NCI-H1092 treated with DMSO at 0.1 percent for 48 hours (cell line): Measurements from ENCODE around the gene NLGN4Y.

Experiments used
- DNase-seq: peaks from one replicate; lab custom pipeline; 2025; lab: John Stamatoyannopoulos, UW

The NLGN4Y gene

DNA sequence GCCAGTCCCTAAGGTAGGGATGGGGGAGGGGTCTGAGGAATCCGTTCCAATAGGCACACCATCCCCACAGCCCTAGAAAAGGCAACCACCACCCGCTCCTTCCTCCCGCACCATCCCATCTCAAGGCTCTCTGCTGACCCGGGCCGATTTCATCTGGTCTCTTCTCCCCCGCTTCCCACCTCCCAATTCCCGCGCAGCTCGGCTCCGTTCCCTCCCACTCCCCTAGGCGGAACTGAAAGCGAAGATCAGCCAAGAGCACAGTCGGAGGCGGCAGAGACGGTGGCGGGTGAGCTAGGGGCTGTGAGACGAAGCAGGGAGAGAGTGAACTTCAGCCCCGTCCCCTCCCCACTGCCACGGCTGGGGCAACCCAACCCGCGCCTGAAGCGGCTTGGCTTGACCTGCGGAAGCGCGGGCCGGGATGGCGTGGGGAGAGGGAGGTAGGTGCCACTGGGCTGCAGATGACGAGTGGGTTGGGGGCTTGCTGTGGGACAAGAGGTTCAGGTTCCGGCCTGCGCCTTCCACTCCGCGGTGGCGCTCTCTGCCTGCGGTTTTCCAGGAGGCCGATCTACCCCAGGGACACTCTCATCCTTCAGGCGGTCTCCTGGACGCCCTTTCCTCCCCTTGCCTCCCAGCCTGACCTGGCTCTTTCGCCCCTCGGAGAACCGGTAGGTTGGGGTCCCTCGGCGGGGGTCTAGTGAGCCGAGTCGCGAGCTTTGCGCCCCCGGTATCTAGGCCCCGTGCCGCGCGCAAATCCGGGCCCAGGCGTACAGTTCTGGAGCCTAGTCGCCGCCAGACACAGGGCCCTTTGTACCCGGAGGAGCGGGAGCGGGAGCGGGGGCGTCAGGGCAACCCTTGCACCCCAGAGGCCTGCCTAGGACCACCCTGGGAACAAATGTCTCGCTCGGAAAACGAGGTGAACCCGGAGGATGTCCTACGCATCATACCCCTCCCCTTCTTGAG lies at the start of gene NLGN4Y:
NLGN4Y (plus strand) TSS at position 258 of the 960 bp plus-strand sequence. CDS start 97,591 bp downstream, outside the sequence.
- peak; percentile 40 for DNase-seq

DNA sequence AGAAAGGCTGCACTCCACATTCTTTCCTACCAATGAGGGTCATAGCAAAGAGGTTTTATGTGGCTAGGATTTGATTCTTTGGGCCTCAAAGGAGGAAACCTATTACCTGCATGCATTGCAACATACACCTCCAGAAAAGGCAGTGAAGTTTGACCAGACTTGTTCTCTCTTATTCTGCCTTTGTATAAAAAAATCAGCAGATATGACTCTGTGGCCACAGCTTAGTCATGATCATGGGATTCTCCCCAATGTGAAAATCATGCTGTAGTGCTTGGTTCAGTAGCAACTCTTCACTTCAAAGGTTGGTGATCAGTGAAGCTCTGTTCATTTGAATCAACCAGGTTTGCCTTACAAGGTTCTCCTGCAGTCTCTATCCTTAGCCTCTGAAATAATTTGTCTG lies 38.4 kb upstream of the NLGN4Y start:
- no peak for DNase-seq

DNA sequence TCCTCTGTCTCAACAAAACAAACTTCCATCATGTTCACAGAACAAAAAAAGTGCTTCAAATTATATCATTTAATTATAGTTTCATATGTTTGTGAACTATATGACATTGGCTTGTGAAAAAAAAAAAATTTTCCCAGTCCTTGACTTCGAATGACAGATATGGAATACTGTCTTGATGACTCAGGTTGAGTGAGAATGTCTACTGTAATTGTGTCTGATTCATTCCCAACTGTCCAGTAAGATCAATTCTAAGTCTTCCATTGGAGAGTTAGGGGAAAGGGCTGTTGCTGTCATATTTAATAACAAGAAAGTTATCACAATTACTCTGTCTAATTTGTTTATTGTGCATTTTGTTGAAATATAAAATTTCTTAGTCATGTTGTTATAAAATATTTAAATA lies 34.1 kb upstream of the NLGN4Y start:
- DNase-seq: no peak

DNA sequence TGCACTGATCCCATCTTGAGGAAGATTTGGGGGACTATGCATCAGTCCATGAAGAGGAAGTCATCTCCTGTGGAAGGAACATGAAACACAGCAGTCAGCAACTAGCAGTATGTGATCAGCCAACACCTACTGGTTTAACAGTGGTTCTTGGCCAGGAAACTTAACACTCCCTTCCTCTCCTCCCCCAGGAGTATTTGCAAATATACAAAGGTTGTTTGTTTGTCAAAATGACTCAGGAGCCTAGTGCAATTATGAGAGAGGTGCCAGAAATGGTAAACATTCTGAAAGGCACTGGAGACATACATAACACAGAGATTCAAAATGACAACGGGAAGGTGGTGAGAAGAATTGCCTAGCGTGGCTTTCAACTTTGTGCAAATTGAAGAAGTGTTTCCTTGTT lies 26.3 kb upstream of the NLGN4Y start:
- no peak for DNase-seq

DNA sequence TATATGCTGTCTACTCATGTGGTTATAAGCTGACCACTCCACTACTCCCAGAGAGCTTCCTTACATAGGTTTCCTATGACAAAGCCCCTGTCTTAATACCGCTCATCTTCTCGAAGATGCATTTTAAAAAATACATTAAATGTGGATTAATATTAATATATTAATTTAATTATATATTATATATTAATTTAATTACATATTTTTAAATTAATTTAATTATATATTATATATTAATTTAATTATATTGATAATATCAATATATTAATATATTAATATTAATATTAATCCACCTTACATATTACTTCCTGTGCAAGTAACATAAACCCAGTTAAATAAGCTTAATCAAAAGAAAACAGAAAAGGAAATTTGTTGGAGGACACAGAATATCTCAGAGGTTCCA lies 19.7 kb upstream of the NLGN4Y start:
- no peak for DNase-seq

DNA sequence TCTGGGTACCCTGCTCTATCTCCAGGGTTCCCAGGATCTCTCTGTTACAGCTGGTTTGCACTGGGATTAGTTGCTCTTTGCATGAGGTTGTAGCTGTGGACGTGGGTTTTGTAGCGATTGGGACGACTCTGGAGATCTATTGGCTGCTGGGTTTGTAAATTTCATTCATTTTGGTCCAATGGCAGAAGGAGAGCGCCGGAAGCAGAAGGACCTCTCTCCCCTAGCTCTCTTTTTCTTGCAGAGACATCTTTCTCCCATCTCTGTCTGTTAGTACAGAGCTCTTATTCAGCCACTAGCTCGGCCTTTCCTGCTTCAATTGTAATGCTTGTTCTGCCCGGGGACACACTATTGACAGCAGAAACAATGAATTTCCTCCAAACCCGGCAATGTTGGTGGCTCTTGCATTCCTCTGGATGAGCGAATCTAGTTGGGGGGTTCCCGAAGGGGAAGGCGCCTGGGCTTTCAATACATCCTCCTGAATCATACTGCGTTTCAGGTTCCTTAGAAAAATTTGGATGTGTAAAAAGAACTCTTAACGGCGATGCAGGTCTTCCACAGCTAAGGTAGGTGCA lies 1.9 kb upstream of the NLGN4Y start:
- DNase-seq: no peak

DNA sequence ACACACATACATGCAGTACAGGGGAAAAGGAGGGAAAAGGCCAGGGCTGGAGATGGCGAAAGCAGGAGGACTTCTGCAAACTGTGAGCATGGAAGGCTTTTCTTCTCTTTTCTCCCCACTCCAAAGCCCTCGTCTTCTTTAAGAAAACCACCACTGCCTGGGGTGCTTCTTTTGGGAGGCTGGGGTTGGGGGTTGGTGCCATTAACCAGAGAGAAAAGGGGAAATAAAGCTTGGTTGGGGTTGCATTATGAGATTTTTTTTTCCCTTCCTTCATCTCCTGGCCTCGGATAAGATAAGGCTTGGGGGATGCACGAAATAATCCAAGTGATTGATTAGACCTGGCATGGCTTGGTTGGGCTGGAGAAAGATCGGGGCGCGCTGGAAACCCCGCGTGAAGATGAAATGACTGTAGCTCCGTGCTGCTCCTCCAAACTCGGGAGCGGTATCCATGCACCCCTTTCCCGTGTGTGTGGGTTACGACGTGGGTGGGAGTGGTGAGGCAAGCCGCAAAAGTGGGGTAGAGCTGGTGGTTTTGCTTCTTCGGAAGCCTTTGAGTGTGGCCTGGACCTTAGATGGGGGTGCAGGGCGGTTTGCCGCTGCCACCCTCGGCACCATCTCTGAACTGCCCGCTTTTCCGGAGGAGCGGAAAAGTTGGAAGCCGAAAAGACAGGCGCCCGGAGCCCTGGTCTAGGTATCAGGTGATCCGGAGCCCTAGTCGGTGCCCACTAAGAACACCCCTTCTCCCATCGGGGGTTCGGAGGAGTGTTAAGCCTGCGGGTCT lies 648 bp upstream of the NLGN4Y start:
- no peak for DNase-seq

DNA sequence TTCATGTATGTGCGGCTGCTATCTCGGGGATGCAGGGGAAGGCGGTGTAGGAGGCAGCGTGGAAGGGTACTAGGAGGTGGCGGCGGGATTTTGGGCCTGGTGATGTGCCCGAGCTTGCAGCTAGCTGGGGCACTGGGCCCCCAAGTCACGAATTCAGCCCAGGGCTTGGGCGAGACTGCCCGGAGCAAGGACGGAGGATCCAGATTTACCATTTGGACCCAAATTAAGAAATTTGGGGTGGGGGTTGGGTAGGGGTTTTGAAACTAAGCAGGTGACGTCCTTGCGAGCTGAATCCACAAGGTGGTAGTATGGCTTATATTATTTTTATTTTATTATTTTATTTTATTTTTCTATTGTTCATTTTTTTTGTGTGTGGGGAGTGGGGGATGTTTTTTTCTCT lies 986 bp downstream of the NLGN4Y start:
- no peak for DNase-seq

DNA sequence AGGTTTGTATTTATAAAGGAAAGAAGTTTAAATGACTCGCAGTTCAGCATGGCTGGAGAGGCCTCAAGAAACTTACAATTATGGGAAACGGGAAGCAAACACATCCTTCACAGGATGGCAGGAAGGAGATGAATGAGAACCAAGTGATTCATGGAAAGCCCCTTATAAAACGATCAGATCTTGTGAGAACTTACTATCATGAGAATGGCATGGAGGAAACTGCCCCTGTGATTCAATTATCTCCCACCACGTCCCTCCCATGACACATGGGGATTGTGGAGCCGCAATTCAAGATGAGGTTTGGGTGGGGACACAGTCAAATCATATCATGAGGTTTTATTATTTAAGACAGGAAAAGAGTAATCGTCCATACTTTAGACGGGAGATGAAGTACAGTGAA lies 4.0 kb downstream of the NLGN4Y start:
- DNase-seq: no peak

DNA sequence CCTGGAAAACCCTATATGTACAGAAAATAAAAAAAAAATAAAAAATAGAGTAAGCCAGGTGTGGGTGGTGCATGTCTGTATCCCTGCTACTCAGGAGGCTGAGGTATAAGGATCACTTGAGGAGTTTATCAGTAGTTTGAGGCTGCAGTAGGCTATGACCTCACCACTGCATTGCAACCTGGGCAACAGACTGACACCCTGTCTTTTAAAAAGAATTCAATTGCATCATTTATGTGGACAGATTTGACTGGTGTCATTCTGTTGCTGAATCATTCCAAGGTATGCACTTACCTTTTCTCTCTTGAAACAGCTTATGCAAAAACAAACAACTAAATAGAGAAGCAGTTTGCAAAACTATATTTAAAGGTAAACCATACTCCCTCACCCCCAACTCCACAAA lies 12.4 kb downstream of the NLGN4Y start:
- no peak for DNase-seq

DNA sequence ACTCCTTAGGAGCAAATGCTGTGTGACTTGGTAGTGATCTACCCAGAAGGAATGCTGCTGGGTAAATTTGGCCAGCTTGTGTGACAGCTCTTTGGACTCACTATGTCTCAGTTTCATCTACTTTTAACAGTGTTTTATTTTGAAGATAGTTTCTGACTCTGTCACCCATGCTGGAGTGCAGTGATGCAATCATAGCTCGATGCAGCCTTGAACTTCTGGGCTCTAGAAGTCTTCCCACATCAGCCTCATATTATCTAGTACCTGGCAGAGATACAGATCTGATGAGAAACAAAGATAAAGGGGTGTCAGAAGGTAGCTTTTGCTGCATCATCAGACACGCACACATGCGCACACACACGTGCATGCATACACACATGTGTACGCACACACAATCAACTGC lies 19.2 kb downstream of the NLGN4Y start:
- no peak for DNase-seq

DNA sequence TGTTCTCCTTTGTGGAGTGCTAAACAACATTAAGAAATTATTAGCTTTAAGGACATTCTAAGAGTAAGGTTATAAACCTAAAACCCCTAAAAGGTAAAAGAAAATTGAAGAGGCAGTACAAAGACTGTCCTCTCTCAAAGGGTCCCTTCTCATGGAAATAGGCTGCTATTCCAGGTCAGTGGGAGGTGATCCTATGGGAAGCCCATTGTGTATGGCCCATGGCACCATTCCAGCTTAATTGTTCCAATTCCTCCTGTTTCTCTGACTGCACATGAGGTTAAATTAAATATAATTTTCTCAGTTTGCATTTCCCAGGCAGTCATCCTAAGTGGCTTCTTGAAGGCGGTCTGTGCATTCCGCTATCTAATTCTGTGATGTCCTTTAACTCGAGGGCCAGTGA lies 57.0 kb downstream of the NLGN4Y start:
- DNase-seq: no peak

DNA sequence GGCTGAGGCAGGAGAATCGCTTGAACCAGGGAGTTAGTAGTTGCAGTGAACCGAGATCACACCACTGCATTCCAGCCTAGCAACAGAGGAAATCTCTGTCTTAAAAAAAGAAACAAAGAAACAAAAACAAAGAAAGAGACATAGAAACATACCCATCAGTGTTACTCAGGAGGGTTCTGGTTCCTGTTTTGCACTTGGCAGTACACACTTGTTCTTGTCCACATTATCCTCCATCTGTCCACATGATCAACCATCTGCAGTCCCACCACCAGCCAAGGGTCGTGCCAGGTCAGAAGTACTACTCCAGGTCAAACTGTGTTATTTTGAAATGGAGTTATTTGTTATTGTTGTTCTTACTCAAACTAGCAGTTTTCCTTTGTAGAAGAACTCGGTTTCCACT lies 62.4 kb downstream of the NLGN4Y start:
- no peak for DNase-seq

DNA sequence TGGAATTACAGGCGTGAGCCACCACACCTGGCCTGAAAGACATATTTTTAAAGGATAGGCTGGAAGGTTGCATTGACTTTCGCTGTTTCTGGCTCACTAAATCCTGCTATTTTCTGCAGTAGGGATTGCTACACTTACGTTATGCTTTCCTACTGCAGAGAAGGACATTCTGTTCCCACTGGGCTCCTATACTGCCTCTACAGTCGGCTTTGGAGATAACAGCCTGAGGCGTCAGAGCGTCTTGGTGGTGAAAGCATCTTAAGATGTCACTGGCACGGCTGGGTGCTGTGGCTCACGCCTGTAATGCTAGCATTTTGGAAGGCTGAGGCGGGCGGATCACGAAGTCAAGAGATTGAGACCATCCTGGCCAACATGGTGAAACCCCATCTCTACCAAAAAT lies 77.0 kb downstream of the NLGN4Y start:
- DNase-seq: no peak

DNA sequence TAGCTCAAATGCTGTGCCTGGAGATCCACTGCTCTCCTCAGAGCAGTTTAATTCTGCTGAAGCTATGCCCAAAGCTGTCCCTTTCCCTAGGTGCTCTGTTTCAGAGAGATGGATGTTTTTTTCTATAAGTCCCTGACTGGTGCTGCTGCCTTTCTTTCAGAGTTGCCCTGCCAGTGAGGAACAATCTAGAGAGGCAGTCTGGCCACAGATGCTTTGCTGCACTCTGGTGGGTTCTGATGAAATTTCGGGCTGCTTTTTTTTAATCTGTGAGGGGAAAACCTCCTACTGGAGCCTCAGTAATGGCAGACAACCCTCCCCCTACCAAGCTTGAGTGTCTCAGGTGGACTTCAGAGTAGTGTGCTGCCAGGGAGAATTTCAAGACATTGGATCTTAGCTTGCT lies 93.3 kb downstream of the NLGN4Y start:
- DNase-seq: no peak

DNA sequence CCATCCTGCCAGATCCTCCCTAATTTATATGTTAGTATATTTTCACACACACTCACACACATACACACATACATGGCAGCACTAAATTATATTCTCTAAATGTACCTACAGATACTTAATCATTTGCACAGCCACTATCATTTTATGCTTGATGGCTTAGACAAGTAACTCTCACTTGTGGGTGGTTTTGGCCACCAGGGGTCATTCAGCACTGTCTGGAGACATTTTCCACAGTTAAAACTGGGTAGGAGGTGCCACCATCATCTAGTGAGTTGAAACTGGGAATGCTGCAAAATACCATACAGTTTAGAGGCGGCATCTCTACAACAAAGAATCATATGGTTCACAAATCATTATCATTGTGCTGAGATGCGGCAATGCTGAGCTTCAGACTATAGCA lies 94.2 kb downstream of the NLGN4Y start:
- no peak for DNase-seq

DNA sequence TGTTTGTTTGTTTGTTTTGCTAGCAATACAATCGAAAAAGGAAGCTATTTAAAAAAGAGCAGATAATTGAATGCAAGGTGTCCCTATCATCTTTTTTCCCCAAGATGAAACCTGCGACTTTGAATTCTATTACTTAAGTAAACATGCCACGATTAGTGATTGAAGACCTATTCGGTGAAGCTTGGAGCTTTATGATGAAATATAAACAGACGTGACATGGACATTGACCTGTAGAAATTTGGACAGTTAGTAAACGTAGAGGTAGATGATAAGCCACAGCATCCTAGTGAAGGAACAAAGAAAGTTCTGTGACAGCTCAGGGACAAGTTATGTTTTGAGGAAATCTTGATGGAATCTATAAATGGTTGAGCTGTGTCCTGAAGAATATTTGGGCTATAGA lies 103.9 kb downstream of the NLGN4Y start:
- no peak for DNase-seq

DNA sequence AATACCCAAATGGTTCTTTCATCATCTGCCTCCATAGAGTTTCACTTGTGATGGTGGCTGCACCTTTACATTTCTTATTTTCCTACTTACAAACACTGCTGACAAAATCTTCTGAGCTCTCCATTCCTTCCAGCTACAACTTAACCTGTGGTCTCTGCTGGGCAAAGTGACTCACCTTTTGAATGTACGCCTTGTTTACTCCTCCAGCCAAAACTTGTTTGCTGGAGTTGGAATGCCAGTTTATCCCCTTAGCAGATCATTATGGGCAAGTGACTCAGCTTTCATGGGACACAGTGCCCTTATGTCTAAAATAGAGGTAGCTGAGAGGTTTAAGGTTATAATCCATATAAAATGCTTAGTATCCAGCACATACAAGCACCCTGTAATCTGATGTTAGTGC lies 107.3 kb downstream of the NLGN4Y start:
- DNase-seq: no peak

DNA sequence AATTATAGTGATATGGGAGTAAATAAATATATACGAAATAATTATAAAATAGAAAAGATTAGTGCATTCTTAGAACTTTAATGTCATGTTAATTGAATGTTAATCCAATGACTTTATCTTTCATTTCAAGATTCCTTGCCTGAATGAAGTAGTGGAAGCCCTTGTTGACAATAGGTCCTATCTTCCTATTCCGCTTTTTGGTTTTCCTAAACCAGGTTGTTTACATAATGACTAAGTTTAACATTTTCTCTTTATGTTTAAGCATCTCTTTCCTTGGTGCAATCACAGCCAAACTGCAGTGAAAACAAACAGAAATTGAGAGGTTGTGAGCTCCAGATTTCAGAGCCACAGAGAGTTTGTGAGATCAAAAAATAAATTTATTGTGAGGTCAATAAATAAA lies 109.4 kb downstream of the NLGN4Y start:
- DNase-seq: no peak

DNA sequence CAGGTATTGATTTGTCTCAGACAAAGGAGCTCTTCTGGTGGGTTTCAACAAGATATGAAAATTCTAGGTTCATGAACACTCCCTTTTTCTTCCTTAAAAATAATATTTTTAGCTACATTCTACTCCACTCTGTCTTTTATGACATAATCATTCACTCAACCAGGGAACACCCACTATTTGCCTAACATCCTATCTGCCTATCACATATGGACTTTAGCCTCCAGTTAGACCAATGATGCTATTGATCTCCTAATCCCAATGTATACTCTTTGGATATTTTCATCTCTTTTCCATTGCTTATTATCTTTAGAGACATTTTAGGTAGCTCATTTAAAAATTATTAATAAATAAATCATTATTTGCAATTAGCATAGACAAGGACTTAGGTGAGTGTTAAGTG lies 110.6 kb downstream of the NLGN4Y start:
- no peak for DNase-seq

DNA sequence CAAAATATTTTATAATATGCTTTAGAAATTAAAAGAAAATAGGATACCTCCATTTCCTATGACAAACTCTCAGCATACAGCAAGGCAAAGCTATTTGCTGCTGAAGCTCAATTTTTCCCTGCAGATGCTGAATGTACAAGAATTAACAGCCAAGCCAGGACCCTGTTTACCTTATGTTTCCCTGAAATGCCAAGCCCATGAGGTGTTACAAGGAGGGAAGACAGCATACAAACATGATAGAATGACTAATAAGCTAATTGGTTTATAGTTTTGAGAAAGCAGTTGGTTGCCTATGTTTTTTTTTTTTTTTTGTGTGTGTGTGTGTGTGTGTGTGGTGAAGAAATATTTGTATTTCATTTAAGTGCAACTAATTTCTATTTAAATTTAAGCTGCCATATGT lies 113.2 kb downstream of the NLGN4Y start:
- no peak for DNase-seq

DNA sequence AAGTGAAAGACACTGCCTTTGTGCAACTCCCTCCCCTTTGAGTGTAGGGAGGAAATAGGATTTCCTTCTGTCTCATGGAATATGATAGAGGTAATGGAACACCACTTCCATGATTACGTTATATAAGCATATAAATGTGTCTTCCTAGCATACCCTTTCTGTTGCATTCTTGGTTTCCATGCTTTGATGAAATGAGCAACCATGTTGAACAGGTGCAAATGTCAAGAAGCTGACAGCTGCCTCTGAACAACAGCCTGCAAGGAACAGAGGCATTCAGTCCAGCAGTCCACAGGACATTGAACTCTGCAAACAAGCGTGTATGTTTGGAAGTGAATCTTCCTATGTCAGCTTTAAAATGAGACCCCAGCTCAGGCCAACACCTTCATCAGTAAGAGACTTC lies 117.5 kb downstream of the NLGN4Y start:
- DNase-seq: no peak
